ENCODE data around the gene ERCC8. TPM values are rescaled to one million over a fixed set of nuclear protein-coding genes. Genes with fewer than 3 reads are reported as not detected.

Gene ERCC8
- total RNA-seq, 1 donor from 2014 or later = 31.8 TPM

- DNase-seq (ENCODE audit: low spot score in 2 of 2) (peak in 1 of 2 donors; percentile 34), FAIRE-seq (no peak)
These were observed 101.9 kb downstream of the ERCC8 start for GRCh38 chr5:60842871-60843385.

GRCh38 chr5:60841361-60841760 is 103.5 kb downstream of the ERCC8 start:
- FAIRE-seq = no peak
- DNase-seq (ENCODE audit: low spot score in 2 of 2) = no peak

- DNase-seq (ENCODE audit: low spot score in 2 of 2) (no peak), FAIRE-seq (no peak)
These were observed 108.7 kb downstream of the ERCC8 start for GRCh38 chr5:60836131-60836530.

GRCh38 chr5:60835554-60835953 is 109.3 kb downstream of the ERCC8 start:
- FAIRE-seq (no peak), DNase-seq (ENCODE audit: low spot score in 2 of 2) (no peak)

DNA sequence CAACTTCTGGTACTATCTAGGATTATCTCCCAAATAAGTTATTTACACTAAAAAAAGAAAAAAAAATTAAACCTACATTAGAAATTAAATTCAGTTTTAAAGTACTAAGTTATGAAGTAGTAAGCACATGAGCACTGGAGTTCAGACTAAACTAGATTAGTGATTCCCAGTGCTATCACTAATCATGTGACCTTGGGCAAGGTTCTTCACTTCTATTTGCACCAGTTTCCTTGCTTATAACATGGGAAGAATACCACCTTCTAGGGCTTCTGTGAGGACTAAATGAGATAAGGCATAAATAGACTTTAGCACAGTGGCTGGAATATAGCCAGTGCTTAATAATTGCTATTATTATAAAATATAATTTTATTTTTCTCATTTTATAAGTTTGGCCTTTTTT is 111.3 kb downstream of the ERCC8 start:
- no peak for DNase-seq (ENCODE audit: low spot score in 2 of 2)
- FAIRE-seq = no peak

GRCh38 chr5:60830581-60831127 is 114.2 kb downstream of the ERCC8 start:
- DNase-seq (ENCODE audit: low spot score in 2 of 2) (no peak), FAIRE-seq (no peak)

DNA sequence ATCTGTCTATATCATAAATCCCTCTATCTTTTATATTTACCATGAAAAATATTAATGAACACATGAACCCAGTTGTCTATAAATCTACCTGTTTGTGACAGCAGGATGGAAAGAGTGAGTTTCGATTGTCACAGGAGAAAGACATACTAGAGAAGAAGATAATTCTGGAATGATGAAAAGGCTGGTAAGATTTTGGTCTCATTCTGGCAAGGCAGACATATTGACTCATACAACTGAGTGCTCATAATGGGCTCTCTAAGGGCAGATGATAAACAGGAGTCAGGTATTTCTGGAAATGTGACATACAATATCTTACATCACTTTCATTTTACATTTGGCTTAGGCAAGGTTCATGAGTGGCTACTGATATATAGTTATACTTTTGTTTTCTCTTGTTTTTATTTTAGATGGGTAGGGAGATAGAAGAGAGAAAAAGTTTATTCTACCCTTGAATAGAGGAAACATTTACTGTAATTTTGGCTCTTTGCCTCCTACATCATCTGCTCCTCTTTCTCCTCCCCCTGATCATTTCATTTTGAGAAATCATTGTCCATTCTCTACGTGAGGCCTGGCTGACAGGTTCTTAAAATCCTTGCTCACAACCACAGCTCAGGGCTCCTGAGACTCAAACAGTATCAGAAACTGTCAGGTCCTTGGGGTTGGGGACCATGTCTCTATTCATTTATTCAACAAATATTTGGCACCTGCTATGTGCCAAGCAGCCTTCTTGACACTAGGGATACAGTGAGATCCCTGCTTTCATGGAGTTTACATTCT is 115.2 kb downstream of the ERCC8 start:
- FAIRE-seq (no peak), DNase-seq (ENCODE audit: low spot score in 2 of 2) (no peak)

DNA sequence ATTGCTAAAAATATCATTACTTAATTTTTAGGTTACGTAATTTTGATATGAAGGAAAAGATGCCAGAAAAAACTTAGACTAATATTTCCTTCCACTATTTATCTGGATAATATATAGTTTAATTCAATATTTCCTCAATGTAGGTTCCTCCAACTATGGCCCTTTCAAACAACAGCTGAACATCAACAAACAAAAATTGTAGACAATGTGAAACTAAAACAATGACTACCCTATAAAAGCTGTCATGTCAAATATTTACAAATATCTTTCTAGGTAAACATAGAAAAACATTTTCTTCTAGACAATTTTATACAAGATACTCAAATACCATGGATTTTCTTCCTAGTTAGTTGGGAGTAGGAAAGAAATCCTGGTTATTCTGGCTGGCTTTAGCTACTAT is 117.7 kb downstream of the ERCC8 start:
- no peak for DNase-seq (ENCODE audit: low spot score in 2 of 2)
- no peak for FAIRE-seq

DNA sequence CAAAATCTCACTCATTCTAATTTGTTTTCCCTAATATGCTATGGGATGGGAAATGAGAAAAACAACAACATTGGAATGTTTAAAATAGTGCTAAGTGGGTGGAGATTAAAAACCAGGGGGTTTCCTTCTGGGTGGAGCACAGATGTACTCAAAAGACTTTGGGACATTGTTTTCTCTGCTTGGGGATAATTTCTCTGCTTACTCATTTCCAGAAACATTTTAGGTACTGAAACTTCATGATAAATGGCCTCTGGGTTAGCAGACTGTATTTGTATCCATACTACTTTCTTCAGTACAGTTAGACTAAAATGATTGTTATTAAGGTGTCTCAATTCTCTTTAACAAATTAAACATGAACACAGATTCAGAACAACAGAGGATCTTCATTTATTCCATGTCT is 118.2 kb downstream of the ERCC8 start:
- FAIRE-seq (no peak), DNase-seq (ENCODE audit: low spot score in 2 of 2) (no peak)

Other genes starting within 250 kb of the ERCC8 start
- 12.2 TPM for gene DEPDC1B, start 244.9 kb downstream of the ERCC8 start, total RNA-seq
- gene ELOVL7, start 100.8 kb downstream of the ERCC8 start, total RNA-seq = 4.1 TPM
- gene NDUFAF2, start 135 bp upstream of the ERCC8 start, total RNA-seq = 20.4 TPM
- 35.1 TPM for gene SMIM15, start 217.4 kb upstream of the ERCC8 start, total RNA-seq